Progenitor cell of endocrine pancreas (in vitro differentiated cells): ENCODE data around the gene HOXC13. TPM values are rescaled to one million over a fixed set of nuclear protein-coding genes. Genes with fewer than 3 reads are reported as not detected.

Experiments
- microRNA-seq: library from miRNA; unstranded; fragments of <30 nt; microRNA quantifications from one replicate; pipeline ENCODE4 v1.1.0, GENCODE V29; 2020; ENCODE audit warnings: borderline number of aligned reads; ENCODE audit not compliant: unreplicated experiment
- total RNA-seq: library from RNA; stranded (reverse); gene quantifications from 2 replicates; pipeline ENCODE4 v1.2.1, GENCODE V29; 2021

The HOXC13 gene
- total RNA-seq, 1 donor from 2014 or later: not detected

Small RNA genes lying within 50 kb of the gene (microRNA-seq; reads per million reads assigned to microRNA genes)
- not detected for gene MIR196A2

Other genes with a start within 250 kb of the HOXC13 start
- 89.5 and 101 TPM in 2 replicates for gene CALCOCO1, start 211.4 kb upstream of the HOXC13 start, total RNA-seq
- gene CISTR, start 186.9 kb upstream of the HOXC13 start, total RNA-seq: 0.58 TPM in 1 of 2 replicates, not detected in the other
- not detected in 2 replicates for gene HOXC12, start 16.1 kb downstream of the HOXC13 start, total RNA-seq
- not detected in 2 replicates for gene HOXC11, start 34.3 kb downstream of the HOXC13 start, total RNA-seq
- gene HOTAIR, start 36.1 kb downstream of the HOXC13 start, total RNA-seq: not detected in 2 replicates
- not detected in 2 replicates for gene HOXC10, start 46.3 kb downstream of the HOXC13 start, total RNA-seq
- not detected in 2 replicates for gene HOXC9, start 61.3 kb downstream of the HOXC13 start, total RNA-seq
- gene HOXC8, start 70.2 kb downstream of the HOXC13 start, total RNA-seq: not detected in 2 replicates
- 0.17 and 0.27 TPM in 2 replicates for gene HOXC6, start 89.6 kb downstream of the HOXC13 start, total RNA-seq
- gene HOXC5, start 94.2 kb downstream of the HOXC13 start, total RNA-seq: 2.7 and 4.6 TPM in 2 replicates
- 19.6 and 19.8 TPM in 2 replicates for gene HOXC4, start 115.0 kb downstream of the HOXC13 start, total RNA-seq